ENCODE results near the gene DNAH8.
"Not testable (repeated sequence)": the region's sequence is repeated elsewhere in the genome, so short reads cannot be mapped to it uniquely, and the experiment has no call there.

DNAH8 gene

DNA sequence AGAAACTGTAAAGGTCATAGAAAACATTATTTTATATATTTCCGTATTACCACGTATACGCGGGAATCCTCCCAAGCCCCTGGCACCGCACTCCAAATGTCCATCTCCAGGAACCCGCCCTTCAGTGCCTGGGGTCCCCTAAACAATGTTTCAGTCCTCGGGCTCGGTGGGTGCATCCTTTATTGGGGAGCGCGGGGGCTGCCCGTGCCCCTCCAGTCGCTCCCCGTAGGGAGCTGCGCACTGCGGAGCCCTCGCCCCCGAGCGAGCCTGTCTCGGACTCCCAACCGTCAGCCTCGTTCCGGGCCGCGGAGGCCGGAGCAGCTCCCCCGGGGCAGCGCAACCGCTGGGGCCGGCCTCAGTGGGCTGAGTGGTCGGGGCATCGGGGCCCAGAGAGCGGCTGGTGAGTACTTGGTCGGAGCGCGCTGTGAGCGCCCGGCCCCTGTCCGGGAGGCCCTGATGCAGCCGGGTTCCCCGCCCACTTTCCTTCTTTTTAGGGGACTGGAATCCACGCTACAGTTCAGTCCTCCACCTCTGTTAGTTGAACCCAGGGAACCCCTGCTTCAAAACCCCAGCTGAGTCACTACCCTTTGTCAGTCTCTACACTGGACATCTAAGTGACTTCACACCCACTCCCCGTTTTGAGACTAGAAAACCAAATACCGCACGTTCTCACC lies at the start of gene DNAH8:
DNAH8 (plus strand) TSS at position 296 of the 674 bp plus-strand sequence. CDS start 7,499 bp downstream, outside the sequence.
- no peak for DNase-seq (ENCODE audit: low spot score)

- peak; percentile 53 for DNase-seq (ENCODE audit: low spot score)
Measured at GRCh38 chr6:38671885-38672467, 43.1 kb upstream of the DNAH8 start.

DNA sequence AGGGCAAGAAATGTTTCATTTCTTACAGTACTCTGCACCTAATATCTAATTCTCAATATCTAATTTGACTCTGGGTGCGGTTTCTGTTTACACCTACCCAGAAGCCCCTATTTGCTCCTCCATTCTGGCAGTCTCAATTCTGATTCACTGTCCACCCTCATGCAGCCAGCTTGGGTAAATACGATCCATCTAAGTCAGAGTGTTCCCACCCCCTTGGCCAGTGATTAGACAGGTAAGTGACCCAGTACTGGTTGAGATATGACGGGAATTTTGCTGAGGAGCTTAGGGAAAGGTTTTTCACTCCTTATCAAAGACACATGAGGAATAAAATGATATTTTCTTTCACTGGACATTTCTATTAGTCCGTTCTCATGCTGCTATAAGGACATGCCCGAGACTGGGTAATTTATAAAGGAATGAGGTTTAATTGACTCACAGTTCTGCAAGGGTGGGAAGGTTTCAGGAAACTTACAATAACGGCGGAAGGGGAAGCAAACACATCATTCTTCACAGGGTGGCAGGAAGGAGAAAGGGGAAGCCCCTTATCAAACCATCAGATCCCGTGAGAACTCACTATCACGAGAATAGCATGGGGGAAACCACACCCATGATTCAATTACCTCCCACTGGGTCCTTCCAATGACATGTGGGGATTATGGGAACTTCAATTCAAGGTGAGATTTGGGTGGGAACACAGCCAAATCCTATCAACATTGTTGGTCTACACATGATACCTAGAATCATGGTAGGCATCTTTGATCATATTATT lies 41.5 kb upstream of the DNAH8 start:
- DNase-seq (ENCODE audit: low spot score): peak; percentile 18

DNA sequence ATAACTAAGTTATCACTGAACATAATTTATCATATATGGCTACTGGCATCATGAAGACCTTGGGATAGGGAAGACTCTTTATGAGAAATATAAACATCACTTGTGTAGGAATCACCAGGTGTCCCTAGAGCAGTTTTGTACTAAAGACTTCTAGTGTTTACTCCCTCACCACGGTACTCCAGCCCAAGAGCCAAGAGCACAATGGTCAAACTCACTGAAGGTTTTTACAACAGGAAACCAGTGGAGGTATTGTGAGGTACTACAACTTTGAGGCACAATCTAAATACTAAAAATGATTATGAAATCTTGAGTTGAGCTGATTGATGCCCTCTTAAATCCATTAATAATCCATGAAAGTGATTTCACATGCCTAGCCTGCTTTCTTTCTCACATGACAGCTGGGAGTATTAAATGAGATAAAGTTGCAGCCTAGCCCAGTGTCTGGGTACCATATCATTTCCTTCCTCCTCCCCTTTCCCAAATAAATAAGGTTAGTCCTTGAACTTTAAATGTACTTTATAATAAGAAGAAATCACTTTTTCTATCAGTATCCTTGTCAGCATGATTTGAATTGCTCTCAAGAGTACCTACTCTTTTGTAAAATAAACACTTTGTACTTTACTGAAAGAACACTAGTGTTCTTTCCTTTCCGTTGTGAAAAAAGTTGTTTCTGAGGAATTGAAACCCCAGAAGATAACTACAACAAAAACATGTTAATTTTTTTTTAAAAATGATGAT lies 38.7 kb upstream of the DNAH8 start:
- no peak for DNase-seq (ENCODE audit: low spot score)

DNA sequence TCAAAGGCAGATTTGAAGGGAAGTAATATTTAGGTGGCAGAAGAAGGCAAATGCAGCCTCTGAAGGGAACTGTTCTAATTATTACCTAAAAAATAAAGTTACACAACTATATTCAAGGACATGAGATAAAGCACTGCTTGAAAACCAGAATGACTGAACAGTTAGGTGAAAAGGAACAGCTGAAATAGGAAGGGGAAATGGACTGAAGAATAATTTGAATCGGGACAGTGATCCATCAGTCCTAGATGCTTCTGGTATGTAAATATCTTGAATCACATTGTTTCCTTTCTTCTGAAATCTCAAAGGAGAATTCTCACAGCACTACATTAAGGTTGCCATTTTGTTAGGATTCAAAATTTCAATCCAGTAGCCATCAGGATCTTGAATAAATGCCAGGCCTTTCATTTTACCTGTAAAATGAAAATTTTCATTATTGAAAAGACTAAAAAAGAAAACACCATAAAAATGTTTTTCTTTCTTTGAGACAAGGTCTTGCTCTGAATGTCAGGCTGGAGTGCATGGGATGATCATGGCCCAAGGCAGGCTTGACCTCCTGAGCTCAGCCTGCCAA lies 38.1 kb upstream of the DNAH8 start:
- no peak for DNase-seq (ENCODE audit: low spot score)

- no peak for DNase-seq (ENCODE audit: low spot score)
Measured at GRCh38 chr6:38678178-38678760, 36.8 kb upstream of the DNAH8 start.

GRCh38 chr6:38679668-38680067 lies 35.4 kb upstream of the DNAH8 start:
- no peak for DNase-seq (ENCODE audit: low spot score)

DNA sequence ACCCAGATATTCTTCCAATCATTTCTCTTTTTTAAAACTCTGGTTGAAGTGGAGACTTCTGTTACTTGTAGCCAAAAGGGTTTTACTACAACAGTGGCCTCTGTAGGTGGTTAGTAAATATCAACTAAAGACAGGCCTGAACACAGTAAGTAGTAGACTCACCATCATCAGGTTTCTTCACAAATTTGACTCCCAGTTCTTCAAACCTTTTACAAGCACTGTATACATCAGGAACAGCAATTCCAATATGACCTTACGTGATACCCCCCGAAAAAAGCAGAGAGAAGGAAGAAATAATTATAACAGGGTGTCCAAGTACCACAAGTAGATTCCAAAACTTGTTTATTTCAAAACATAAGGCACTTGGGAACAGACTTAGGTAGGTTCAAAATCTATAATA lies 33.3 kb upstream of the DNAH8 start:
- DNase-seq (ENCODE audit: low spot score): no peak

- DNase-seq (ENCODE audit: low spot score): no peak
Measured at GRCh38 chr6:38684237-38684636, 30.9 kb upstream of the DNAH8 start.

DNA sequence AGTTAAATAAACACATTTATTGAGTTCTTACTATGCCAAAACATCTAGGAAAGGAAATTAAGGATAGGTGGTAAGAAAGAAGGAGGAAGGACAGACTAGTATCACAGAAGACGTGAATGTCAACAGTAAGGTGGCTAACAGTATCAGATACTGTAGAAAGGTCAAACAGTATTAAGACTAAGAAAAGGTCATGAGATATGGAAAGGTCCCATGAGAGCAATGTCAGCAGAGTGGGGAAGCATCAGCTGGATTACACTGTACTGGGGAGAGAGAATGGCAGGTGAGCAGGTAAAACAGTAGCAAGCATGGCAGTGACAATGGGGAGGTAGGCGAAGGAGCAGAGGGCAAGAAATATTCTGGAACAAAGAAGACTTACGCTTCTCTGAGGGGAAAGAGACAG lies 30.2 kb upstream of the DNAH8 start:
- DNase-seq (ENCODE audit: low spot score): no peak

DNA sequence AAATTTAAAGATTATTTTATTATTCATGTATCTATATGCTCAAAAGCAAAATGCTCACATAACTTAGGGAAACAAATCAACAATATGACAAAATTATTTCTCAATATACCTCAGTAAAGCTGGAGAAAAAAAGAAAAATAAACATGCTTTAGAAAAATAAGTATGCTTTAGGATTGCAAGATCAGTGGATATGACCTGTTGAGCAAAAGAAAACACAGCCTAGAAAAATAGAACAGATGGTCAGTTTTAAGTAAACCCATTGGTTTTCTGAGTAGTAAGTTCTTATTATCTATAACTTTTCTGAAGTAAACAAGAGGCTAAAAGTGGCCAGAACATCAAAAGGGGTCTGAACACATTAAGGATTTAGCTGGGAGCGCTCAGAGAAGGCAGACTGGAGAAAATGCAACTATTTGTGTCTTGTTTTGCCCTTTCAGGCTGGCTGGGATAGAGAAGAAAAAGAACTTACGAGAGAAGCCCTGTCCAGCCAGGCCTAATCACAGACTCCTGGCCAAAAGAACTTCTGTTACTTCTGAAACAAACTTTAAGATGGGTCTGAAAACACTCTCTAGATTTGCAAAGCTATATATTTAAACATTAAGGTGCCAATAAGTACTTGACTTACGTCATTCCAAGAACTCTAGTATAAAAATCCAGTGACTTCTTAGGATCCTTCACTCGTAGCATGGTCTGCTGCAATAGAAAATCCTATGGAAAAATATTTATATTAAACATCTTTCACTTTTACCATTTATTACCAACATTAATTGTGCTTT lies 28.7 kb upstream of the DNAH8 start:
- DNase-seq (ENCODE audit: low spot score): no peak

DNA sequence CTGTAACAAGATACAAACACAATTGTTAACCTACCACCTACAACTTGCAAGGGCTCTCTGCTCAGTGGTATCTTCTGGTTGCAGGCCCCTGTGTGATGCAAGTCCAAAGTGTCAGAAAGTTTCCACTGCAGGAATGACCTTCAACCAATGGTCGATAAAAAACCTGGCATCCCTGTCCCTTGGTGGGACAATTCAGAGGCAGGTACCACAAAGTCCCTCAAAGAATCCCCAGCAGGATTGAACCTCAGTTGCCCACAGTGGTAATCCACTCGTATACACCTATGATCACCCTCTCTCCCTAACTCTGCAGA lies 28.1 kb upstream of the DNAH8 start:
- no peak for DNase-seq (ENCODE audit: low spot score)

DNA sequence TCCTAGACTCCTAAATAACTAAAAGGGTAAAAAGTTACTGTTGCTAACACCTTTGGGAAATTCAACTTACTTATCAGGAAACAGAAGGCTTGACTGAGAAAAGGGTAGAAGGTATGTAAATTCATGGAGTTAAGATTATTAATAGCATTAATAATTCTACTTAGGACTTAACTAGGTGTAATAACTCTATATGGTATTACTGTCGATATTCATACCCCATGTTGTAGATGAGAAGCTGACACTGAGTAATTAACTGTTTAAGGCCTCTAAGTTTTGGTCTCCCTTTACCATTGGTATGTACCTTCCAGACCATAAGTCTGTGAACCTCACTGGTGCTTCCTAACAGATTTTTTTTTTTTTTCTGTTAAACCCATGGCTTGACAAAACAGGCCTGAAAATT lies 27.6 kb upstream of the DNAH8 start:
- no peak for DNase-seq (ENCODE audit: low spot score)

DNA sequence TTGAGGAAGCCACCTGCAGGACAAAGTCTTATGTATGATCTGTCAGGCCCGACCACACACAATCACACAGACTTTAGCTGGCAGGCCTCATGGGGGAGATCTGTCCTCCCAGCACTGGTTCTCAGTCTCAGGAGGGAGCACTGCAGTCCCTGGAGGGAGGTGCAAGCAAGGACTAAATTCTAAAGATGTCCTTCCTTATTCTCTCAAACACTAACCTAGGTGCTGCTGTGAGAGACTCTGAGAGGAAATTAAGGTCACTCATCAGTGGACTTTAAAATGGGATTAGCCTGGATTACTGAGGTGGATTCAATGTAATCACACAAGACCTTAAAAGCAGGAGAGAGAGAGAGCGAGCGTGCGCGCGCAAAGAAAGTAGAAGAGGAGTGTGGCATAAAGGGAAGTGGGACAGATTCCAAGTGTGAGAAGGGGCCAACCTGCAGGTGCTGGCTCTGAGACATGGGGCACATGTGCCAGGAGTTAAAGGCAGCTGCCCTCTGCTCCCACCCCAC lies 26.5 kb upstream of the DNAH8 start:
- DNase-seq (ENCODE audit: low spot score): no peak

DNA sequence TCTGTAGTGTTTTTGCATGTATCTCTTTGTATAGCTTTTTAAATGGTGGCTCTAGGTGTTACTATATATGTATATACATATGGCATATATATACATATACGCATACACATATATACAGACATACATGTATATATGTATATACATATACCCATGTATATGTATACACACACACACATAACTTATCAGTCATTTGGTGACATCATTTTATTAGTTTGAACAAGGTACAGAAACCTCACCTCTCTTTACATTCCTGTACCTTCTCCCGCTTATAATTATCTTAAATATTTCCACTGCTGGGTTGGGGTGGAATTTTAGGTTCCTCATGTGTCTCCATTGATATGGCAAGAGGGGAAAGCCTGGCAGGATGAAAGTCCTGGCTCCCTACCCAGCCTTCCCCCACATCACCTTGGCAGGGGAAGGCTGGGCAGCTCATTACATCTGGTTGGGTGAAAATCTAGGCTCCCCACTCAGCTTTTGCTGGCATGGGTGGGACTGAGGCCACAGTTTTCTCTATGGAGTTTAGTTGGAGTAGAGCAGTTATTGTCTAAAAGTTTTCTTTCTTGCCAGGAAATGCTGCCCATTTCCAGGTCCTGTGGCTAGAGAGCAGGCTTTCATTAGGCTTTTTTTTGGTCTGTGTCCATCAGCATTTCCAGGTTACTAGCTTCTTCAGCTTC lies 19.7 kb upstream of the DNAH8 start:
- DNase-seq (ENCODE audit: low spot score): no peak

DNA sequence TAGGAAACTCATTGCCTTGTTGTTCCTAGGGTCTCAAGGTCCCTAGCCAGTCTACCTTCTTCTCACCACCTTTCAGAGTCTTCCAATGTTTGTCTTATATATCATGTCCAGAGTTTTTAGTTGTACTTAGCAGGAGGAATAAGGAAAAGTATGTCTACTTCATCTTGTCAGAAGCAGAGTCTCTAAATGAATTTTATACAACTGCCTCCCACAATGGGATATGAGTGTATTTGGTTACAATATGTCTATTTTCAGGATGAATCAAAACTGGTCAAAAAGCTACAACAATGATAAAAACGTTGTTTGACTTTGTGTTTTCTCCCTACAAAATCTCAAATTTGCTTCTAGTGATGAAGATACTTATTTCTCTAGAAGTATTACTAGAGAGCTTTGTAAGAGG lies 19.2 kb upstream of the DNAH8 start:
- DNase-seq (ENCODE audit: low spot score): no peak

GRCh38 chr6:38696345-38696744 lies 18.8 kb upstream of the DNAH8 start:
- no peak for DNase-seq (ENCODE audit: low spot score)

- DNase-seq (ENCODE audit: low spot score): no peak
Measured at GRCh38 chr6:38697846-38698245, 17.3 kb upstream of the DNAH8 start.

GRCh38 chr6:38699702-38700101 lies 15.4 kb upstream of the DNAH8 start:
- DNase-seq (ENCODE audit: low spot score): not testable (repeated sequence)

DNA sequence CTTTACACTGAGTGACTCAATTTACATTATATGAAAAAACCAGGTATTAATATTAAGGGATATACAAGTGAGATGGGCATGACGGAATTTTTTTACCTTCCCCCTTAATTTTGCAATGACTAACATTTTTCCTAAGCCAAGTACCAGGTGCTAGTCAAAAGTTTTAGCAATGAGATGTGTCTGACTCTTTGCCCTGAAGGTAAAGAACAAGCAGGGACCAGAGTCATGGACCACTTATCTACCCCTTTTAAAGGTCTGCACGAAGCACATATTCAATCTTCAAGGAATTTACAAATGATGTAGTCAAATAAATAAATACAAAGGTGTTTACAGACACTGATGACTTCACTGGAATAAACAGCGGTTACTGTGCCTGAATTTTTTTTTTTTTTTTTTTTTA lies 13.6 kb upstream of the DNAH8 start:
- no peak for DNase-seq (ENCODE audit: low spot score)
